GM12865 (cell line): ENCODE measurements around the gene BID.
A peak's percentile ranks its signal among the peaks of the same experiment; 100 is the strongest.

Source experiments
- DNase-seq: peaks from one replicate; pipeline ENCODE4 v3.0.0; 2010; ENCODE audit warnings: low read depth
- H3K4me3 ChIP-seq: 2 replicates; pipeline ENCODE4 v1.5.1; 2011; ENCODE audit warnings: mild to moderate bottlenecking, low read depth, low read length, control low read depth
- TF ChIP-seq, protein P1 (sequence below): IDR thresholded peaks from 2 replicates; pipeline ENCODE4 v1.5.1; 2011; ENCODE audit warnings: low read length, control low read depth, low read depth, inconsistent platforms; ENCODE audit not compliant: insufficient read depth; ENCODE audit errors: missing control alignments

BID gene

DNA sequence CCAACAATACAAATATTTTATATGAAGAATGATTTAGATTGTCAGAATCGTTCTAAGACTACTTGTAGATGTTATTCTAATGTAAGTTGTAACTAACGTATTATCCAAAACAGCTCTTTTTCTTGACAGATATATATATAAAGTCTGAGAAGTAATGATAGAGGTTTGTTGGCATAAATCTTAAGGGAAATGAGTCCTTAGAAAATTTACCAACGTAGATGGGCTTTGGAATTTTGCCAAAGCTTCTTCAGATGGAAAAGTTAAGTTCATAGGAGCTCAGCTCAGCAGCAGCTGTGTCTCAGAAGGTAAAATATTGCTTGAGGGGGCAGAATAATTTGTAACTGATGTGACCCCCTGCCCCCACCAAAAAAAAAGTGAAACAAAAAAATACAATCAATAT is 66.7 kb downstream of the BID start:
- no peak for DNase-seq
- no peak overlapping the region for H3K4me3 ChIP-seq
- TF ChIP-seq, protein P1, sequence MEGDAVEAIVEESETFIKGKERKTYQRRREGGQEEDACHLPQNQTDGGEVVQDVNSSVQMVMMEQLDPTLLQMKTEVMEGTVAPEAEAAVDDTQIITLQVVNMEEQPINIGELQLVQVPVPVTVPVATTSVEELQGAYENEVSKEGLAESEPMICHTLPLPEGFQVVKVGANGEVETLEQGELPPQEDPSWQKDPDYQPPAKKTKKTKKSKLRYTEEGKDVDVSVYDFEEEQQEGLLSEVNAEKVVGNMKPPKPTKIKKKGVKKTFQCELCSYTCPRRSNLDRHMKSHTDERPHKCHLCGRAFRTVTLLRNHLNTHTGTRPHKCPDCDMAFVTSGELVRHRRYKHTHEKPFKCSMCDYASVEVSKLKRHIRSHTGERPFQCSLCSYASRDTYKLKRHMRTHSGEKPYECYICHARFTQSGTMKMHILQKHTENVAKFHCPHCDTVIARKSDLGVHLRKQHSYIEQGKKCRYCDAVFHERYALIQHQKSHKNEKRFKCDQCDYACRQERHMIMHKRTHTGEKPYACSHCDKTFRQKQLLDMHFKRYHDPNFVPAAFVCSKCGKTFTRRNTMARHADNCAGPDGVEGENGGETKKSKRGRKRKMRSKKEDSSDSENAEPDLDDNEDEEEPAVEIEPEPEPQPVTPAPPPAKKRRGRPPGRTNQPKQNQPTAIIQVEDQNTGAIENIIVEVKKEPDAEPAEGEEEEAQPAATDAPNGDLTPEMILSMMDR = no peak

DNA sequence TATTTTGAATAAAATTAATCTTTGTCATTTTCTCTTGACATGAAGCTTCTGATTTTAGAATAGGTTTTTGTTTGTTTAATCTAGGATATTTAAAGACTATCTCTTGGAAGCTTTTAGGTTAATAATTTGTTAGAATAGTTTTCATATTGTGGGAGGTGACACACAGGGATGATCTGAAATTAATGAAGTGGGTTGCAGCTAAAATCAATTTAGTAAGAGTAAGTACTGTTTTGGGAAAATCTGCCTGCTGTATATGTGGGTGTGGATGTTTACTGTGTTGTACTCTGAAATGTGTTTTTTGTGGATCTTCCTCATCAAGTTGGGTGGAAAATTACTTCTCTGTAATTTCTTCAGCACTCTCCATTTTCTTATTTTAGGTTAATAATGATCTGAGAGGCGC is 67.3 kb downstream of the BID start:
- DNase-seq = no peak
- 0 out of 2 replicates have a peak overlapping the region, but pooled peaks have one; percentile 12 for H3K4me3 ChIP-seq
- TF ChIP-seq, protein P1 = no peak

DNA sequence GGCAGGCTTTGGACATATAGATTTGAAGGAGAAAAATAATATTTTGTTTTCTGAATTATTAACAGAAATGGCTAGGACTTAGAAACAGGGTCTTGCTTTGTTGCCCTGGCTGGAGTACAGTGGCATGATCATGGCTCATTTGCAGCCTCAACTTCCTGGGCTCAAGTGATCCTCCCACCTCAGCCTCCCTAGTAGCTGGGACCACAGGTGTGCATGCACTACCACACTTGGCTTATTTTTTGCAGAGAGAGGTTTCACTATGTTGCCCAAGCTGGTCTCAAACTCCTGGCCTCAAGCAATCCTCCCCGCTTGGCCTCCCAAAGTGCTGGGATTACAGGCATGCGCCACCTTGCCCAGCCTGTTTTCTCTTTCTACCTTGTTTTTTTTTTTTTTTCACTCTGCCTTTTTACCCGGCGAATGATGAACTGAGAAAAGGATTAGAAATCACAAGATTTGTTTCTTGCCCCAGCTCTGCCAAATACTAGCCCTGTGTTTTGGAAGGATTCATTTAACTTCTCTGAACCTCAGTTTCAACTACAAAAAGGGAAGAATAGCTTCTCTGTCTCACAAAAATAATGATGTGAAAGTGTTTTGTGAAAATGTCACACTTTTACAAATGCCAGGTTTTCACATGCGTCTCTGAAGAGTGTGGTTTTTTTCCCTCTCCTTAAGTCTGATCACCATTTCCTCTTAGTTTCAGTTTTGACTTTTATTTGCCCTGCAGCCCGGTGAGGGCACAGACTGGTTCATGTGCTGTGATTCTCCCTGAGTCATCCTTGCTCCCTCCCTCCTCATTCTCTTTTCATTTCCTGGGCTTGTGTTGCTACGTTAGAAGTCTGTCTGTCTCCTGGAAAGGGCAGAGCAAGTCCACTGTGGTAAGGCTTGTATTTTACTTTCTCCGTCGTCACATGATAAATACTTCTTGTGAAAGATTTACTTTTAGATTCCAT is 68.0 kb downstream of the BID start:
- TF ChIP-seq, protein P1 = no peak
- peak; percentile 88 for DNase-seq
- peak overlapping the region; percentile 16 for H3K4me3 ChIP-seq

DNA sequence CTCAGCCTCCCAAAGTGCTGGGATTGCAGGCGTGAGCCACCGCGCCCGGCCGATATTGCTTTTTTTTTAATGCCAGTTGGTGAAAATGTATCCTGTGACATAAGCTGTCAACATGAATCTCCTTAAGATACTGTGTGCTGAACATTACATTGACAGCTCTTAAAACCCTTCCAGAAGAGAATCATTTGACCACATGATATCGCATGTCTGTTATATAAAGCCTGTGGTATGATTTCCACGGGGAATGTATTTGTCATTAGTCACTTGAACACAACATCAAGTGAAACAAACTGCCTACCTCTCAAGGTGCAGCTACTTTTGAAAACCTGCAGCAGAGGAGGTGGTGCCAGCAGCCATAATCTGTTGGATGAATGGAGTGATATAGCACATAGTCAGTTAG is 68.7 kb downstream of the BID start:
- peak overlapping the region; percentile 16 for H3K4me3 ChIP-seq
- no peak for DNase-seq
- TF ChIP-seq, protein P1 = no peak

DNA sequence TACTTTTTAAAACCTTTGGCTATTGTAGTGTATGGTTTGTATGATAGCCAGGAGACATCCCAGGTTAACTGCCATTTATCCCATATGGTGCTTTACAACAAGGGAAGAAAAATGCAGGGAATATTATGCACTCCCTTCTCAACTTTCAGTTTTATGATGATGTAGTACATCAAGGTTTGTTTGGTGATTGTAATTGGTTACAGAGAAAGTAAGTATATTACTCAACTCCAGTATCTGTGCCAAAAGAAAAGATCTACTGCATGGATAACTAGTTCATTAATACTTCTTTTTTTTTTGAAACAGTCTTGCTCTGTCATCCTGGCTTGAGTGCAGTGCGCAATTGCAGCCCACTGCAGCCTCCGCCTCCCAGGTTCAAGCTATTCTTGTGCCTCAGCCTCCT is 70.5 kb downstream of the BID start:
- TF ChIP-seq, protein P1 = no peak
- no peak overlapping the region for H3K4me3 ChIP-seq
- no peak for DNase-seq

DNA sequence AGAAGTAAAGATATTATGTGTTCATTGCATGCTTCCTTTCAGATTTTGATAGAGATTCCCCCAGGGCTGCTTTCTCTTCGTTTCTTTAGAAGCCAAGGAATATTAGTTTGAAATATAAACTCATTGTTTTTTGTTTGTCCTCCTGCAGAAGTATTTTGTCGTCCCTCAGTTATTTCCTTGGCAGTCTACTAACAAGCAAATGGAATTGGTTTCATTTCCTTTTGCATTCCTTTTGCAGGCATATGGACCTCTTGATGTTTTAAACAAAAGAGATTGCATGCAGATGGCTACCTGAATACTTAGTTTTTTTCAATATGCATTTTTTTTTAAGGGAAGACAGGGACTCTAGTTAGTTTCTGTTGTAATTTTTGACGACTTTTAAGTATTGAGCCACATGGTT is 73.5 kb downstream of the BID start:
- H3K4me3 ChIP-seq = no peak overlapping the region
- no peak for DNase-seq
- TF ChIP-seq, protein P1 = no peak
